Measurements from ENCODE around the gene CIBAR2. TPM values are rescaled to one million over a fixed set of nuclear protein-coding genes. Genes with fewer than 3 reads are reported as not detected.

Gene CIBAR2
- total and polyA plus RNA-seq, 10 of the 15 experiments (the other 5 are each of a cell fraction or from before 2014, with no cell fraction given): 0.05 to 0.16 (median 0.07) TPM; not detected in 7

- Histone ChIP-seq H3K9ac (ENCODE audit: control insufficient read depth, insufficient read depth, low read length) (no peak overlapping the region), H4K20me1 (ENCODE audit: control insufficient read depth, insufficient read depth) (no peaks in the 10 kb centered on the region), H3K4me2 (ENCODE audit: control insufficient read depth, insufficient read depth) (no peak overlapping the region), H3K9me3 (replicated peaks; ENCODE audit: control insufficient read depth, insufficient read depth, low read length) (no peaks in the 10 kb centered on the region), H3K4me3 (no peak overlapping the region), H3K79me2 (ENCODE audit: control insufficient read depth, insufficient read depth, low read length) (no peaks in the 10 kb centered on the region), H3K4me1 (ENCODE audit: control insufficient read depth, insufficient read depth, low read length) (0 out of 2 replicates have a peak, but pooled peaks cover 2% of the 10 kb centered on the region), H2AFZ (ENCODE audit: control insufficient read depth, low read depth, low read length) (no peak overlapping the region), H3K27me3 (replicated peaks in 1 of 2; ENCODE audit: control insufficient read depth in 2 of 2, insufficient read depth in 2 of 2, low read length in 1 of 2) (no peaks in the 10 kb centered on the region), H3K27ac (ENCODE audit: control insufficient read depth, insufficient read depth) (no peak overlapping the region), H3K36me3 (ENCODE audit: control insufficient read depth in 2 of 2, insufficient read depth in 2 of 2, low read length in 1 of 2) (no peaks in the 10 kb centered on the region)
- ChIA-PET CTCF (interaction anchor here (1.2 kb wide), 1 partner anchor 36 kb away, joined by 3 read pairs; no protein-coding TSS in a partner anchor), SMC1A (ENCODE audit: uncharacterized antibody, unreplicated experiment) (interaction anchor here (0.6 to 1.2 kb wide), 2 partner anchors 73 to 76 kb away, joined by 3 to 6 read pairs; no protein-coding TSS in a partner anchor), RAD21 (ENCODE audit: unreplicated experiment) (no interaction called here), POLR2A (interaction anchor here (1.3 kb wide), 1 partner anchor 10 kb away, joined by 7 read pairs; no protein-coding TSS in a partner anchor)
- no peak for DNase-seq (ENCODE audit: low read depth, low spot score)
- 17% methylated on average over 11 of the region's 11 CpGs for WGBS (ENCODE audit: insufficient coverage, insufficient replicate concordance, low lambda C conversion rate, missing lambda C conversion rate)
- TF ChIP-seq SMC3 (IDR thresholded peaks at IDR 0.05; ENCODE audit: borderline replicate concordance, low read length) (no peak), MYB (IDR thresholded peaks at IDR 0.05; ENCODE audit: borderline replicate concordance, low read depth, low read length) (no peak), NFIC (IDR thresholded peaks at IDR 0.05; ENCODE audit: low read depth, low read length) (no peak), HCFC1 (IDR thresholded peaks at IDR 0.05; ENCODE audit: low read length) (no peak), KAT2A (conservative IDR thresholded peaks at IDR 0.05; ENCODE audit: control insufficient read depth, low read depth, low read length) (no peak), YBX1 (IDR thresholded peaks at IDR 0.05) (no peak), RELA (IDR thresholded peaks at IDR 0.05; ENCODE audit: borderline replicate concordance, partially characterized antibody) (no peak)
- no peak for FAIRE-seq
- no TSS peak for BruUV-seq (replicated peaks)
- ATAC-seq: no peak; the same call in 2 of the 3 replicates
- intact Hi-C loops (cut with micrococcal nuclease; ENCODE audit: unreplicated experiment) (no loop called here), in situ Hi-C loops (cut with MboI) (no loop called here)
Measured at GRCh38 chr16:85151079-85151602, 38.9 kb upstream of the CIBAR2 start.

GRCh38 chr16:85150331-85150940, 38.2 kb upstream of the CIBAR2 start:
- no TSS peak for BruUV-seq (replicated peaks)
- intact Hi-C loops (cut with micrococcal nuclease; ENCODE audit: unreplicated experiment): no loop called here

More at GRCh38 chr16:85150331-85150940, 38.2 kb upstream of the CIBAR2 start:
- no peak overlapping the region for H2AFZ ChIP-seq (ENCODE audit: control insufficient read depth, low read depth, low read length)
- SMC1A ChIA-PET (ENCODE audit: uncharacterized antibody, unreplicated experiment): interaction anchor here (1.5 kb wide), 1 partner anchor 10 kb away, joined by 5 read pairs; no protein-coding TSS in a partner anchor
- POLR2A ChIA-PET: no interaction called here
- in situ Hi-C loops (cut with MboI): no loop called here
- no peaks in the 10 kb centered on the region for H4K20me1 ChIP-seq (ENCODE audit: control insufficient read depth, insufficient read depth)
- H3K27ac ChIP-seq (ENCODE audit: control insufficient read depth, insufficient read depth): no peak overlapping the region
- CTCF ChIA-PET: interaction anchor here (2.5 kb wide), 1 partner anchor 36 kb away, joined by 8 read pairs; no protein-coding TSS in a partner anchor
- H3K36me3 ChIP-seq (ENCODE audit: control insufficient read depth in 2 of 2, insufficient read depth in 2 of 2, low read length in 1 of 2): no peaks in the 10 kb centered on the region
- TF ChIP-seq ZNF592 (IDR thresholded peaks at IDR 0.05) (no peak), GATAD2B (conservative IDR thresholded peaks at IDR 0.05; ENCODE audit: low read depth) (no peak), PAX5 (IDR thresholded peaks at IDR 0.05; ENCODE audit: borderline replicate concordance, low read depth, low read length) (no peak), HDGF (IDR thresholded peaks at IDR 0.05) (0 out of 2 replicates have a peak, but pooled peaks have one; percentile 44)
- ATAC-seq (no peak), DNase-seq (ENCODE audit: low read depth, low spot score) (no peak), FAIRE-seq (no peak)
- 0 out of 2 replicates have a peak, but pooled peaks cover 2% of the 10 kb centered on the region for H3K4me1 ChIP-seq (ENCODE audit: control insufficient read depth, insufficient read depth, low read length)
- no peaks in the 10 kb centered on the region for H3K27me3 ChIP-seq (replicated peaks in 1 of 2; ENCODE audit: control insufficient read depth in 2 of 2, insufficient read depth in 2 of 2, low read length in 1 of 2)
- H3K9me3 ChIP-seq (replicated peaks; ENCODE audit: control insufficient read depth, insufficient read depth, low read length): no peaks in the 10 kb centered on the region
- WGBS (ENCODE audit: insufficient coverage, insufficient replicate concordance, low lambda C conversion rate, missing lambda C conversion rate): 50% methylated on average over 9 of the region's 9 CpGs
- no peak overlapping the region for H3K9ac ChIP-seq (ENCODE audit: control insufficient read depth, insufficient read depth, low read length)
- RAD21 ChIA-PET (ENCODE audit: unreplicated experiment): no interaction called here
- no peak overlapping the region for H3K4me3 ChIP-seq
- H3K4me2 ChIP-seq (ENCODE audit: control insufficient read depth, insufficient read depth): no peak overlapping the region
- H3K79me2 ChIP-seq (ENCODE audit: control insufficient read depth, insufficient read depth, low read length): no peaks in the 10 kb centered on the region
